ENCODE measurements around the gene RASSF5.

Gene RASSF5, protein sequence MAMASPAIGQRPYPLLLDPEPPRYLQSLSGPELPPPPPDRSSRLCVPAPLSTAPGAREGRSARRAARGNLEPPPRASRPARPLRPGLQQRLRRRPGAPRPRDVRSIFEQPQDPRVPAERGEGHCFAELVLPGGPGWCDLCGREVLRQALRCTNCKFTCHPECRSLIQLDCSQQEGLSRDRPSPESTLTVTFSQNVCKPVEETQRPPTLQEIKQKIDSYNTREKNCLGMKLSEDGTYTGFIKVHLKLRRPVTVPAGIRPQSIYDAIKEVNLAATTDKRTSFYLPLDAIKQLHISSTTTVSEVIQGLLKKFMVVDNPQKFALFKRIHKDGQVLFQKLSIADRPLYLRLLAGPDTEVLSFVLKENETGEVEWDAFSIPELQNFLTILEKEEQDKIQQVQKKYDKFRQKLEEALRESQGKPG

DNA sequence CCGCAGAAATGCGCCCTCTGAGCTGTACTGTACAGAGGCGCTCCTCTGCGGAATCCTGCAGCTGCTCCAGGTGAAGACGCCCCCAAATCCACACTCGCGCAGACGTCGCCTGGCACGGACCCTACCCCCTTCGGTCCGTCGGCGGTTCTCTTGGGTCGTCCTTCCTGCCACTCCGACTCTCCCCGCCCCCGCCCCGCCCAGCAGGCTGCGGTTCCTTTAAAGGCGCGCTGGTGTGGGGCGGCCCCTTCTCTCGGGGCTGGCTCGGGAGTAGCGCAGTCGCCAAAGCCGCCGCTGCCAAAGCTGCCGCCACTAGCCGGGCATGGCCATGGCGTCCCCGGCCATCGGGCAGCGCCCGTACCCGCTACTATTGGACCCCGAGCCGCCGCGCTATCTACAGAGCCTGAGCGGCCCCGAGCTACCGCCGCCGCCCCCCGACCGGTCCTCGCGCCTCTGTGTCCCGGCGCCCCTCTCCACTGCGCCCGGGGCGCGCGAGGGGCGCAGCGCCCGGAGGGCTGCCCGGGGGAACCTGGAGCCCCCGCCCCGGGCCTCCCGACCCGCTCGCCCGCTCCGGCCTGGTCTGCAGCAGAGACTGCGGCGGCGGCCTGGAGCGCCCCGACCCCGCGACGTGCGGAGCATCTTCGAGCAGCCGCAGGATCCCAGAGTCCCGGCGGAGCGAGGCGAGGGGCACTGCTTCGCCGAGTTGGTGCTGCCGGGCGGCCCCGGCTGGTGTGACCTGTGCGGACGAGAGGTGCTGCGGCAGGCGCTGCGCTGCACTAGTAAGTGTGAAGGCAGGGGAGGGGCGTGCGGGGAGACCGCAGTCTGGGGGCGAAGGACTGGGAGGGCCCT lies at the start of gene RASSF5:
TSS of gene RASSF5 (plus strand) at position 248 of the 846 bp plus-strand sequence. CDS start at position 320, 72 bp downstream.
- DNase-seq: no peak

DNA sequence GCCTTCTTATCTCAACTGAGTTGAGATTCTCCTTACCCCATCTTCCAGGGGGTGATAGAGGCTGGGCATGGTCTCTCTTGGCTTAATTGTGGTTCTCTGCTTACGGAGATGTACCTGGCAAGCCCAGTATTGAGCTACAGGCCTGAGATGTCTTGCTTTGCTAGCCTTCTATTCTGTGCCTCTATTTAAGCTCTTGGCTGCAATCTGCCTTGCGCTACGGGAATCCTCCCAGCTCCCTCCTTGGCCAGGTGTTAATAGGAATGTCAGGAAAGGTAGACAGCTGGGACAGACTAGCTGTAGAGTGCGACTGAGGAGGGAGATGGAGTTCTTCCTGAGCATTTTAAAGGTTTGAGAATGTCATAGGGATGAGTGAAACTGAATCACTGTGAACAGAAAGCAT lies 47.6 kb upstream of the RASSF5 start:
- DNase-seq: no peak

DNA sequence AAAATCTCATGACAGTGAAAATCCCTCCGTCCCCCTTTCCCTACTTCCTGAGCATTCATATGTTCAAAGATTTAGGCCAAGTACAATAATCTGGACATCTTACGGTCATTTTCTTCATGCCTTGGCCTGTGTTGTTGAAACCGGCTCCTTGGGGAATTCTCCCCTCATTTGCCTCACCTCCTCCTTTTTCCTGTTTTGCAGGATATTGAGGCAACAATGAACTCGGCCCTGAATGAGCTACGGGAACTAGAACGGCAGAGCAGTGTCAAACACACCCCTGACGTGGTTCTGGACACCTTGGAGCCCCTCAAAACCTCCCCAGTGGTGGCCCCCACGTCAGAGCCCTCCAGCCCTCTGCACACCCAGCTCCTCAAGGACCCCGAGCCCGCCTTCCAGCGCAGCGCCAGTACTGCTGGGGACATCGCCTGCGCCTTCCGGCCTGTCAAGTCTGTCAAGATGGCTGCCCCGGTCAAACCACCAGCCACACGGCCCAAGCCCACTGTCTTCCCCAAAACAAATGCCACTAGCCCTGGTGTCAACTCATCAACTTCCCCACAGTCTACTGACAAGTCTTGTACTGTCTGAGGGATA lies 46.4 kb upstream of the RASSF5 start:
- DNase-seq: no peak

DNA sequence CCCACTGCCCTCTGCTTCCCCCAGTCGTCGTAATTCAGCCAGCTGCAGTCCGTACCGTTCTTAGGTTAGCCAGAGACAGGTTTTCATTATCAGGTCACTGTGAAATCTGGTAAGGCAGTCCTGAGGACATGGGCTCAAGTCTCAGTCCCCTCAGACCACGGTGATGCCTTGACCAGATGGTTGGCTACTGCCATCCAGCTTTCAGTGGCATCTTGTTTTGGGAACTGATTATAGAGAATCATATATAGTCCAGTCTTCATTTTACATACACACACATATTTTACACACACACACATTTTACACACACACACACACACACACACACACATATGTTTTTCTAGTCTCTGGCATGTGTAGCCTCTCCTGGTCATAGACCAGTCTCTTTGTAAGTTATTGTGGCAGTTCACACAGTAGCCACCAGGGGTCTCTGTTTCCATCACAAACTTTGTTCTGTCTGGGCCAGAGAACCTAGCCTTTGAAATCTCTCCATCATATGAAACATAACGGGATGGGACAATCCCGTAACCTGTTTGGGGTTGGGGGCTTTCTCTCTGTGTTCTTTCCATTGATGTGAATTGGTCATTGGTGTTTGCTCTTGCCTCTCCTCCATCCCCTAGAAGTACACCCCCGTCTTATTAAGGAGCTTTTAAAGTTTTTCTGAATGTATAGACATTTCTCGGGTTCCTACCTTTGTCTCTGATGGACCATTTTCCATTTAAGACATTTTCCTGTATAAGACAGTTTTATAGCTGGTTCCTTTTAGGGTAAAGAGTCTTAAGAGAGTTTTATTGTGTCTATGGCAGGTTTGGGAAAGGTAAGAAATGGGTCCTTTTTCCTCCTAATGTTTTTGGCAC lies 45.5 kb upstream of the RASSF5 start:
- peak; percentile 32 to 47 for DNase-seq

DNA sequence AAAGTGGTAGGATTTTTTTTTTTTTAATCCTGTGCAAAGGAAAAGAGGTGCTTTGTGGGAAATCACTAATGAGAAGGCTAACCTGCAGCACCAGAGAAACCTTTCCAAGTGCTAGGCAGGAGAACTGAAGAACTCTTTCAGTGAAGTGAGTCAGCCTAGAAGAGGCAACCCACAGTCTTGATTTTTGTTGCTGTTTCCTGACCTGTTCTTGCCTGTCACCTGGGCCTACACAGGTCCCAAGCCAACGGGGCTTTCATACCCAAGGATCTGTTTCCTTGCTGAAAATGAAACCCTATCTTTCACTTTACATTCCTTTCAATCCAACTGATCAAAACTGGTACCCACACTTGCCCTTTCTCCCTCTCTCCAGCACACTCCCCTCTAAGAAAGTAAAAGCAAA lies 44.2 kb upstream of the RASSF5 start:
- no peak for DNase-seq

DNA sequence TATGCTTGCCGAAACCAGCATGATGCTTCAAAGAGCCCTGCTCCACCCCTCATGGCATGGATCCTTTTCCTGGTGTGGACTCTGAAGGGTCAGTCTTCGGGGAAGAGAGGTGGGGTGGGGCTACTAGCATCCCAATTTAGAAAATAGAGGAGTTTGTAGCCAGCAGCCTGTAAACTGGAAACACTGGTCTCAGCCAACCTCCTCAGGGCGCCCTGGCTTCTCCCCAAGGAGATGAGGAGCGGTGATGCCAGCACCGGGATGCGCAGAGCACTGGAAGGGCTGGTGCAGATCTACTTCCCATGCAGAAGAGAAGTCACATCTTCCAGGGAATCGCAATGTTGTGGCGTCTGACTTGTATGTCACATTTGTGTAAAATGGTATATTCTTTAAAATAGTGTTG lies 43.4 kb upstream of the RASSF5 start:
- DNase-seq: no peak

DNA sequence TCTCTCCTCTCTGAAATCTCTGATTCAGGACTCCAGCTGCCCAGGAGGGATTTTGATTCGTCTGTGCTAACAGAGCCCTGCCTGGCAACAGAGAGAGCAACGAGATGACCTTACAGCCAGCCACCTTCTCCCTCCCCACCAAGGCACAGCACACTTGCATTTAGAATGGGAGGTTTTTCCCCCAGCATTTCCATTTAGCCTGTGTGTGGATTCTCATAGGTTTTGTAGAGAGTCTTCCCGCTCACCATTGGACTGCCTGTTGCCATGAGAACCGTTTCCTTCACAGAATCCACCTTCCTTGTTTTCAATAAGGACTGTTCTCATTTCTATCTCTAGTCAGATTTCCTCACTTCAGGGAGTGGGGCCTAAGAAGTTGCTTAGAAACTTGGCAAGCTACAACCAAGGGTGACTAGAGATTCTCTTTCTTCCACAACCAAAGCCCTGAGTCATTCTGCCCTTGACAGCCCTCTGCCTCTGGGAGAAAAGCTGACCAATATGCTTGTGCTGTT lies 42.8 kb upstream of the RASSF5 start:
- no peak for DNase-seq

DNA sequence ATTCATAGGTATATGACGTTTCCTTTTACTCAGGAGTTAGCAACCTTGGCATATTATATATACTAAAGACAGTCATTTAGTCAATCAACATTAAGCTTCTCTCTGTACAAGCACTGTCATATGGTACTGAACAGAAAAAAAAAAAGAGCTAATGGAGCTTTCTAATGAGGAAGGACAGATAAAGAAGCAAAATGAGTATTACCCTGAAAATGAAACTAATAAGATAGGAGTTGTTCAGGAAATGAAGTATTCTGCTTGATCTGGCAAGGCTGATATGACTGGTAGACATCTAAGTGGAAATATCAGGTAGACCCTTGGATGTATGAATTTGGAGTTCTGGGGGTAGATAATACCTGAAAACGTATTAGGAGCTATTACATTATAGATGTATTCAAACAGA lies 41.4 kb upstream of the RASSF5 start:
- no peak for DNase-seq

DNA sequence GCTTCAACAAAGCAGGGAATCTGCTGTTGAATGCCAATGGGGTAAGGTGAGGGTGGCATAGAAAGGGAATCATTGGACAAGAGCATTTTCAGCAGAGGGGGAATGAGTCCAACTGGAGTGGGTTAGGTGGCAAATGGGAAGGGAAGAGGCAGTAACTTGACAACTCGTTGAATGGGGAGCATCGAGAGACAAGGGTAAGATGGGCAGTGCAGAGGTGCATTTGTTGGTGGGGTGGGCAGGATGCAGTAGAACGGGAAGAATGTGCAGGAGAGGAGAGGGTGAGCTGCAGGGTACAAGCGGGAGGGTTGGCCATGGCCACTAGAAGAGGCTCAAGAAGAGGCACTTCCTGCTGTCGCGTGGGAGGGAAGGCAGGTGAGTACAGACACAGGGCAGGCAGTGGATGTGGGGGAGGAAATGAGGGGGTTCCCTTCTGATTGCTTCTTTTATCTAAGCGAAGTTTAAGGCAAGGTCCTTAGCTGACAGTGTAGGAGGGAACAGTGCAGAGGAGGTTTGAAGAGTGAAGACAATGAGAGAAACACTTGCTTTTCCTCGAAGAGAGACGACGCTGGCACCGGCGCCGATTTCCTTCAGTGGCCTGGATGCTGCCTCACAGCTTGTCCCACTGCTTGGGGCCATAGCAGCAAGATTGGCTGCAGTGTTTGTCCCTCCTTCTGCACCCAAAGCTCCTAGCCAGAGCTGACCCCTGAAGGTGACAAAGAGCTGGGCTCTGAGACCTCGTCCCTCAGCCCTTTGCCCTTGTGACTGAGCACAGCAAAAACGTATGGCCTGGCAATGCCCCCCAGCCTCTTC lies 40.3 kb upstream of the RASSF5 start:
- DNase-seq: no peak

DNA sequence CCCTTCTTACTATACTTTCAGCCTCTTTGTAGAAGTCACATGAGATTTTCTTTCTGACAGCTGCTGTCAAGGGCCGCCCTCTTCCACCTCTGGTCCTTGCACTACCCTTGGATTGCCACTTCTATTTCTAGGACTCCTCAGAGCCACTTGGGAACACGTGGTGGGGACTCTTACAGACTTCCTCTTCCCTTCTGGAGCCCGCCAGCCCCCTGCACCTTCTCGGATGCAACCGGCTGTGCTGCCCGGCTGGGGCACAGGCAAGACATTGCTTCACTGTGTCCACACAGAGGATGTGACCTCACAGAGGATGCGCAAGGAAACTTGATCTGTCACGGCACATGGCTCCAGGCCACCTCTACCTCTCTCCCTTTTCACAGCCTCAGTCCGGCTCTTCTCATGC lies 39.4 kb upstream of the RASSF5 start:
- peak; percentile 55 to 70 for DNase-seq

DNA sequence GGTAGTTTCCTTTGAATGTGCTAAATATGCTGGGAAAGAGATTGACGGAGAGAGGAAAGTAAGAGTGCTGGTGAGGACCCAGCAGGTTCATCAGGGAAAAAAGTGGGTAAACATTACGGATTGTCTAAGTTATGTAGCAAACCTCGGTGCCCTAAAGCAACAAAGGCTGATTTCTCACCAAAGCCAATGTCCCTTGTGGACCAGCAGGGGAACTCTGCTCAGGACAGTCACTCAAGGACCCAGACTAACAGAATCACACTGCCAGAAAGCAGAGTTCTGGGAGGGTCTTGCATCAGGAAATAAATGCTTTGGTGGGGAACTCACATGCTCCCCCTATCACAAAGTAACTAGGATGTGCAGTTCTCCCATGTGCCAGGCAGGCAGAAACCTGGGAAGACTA lies 38.8 kb upstream of the RASSF5 start:
- DNase-seq: no peak

DNA sequence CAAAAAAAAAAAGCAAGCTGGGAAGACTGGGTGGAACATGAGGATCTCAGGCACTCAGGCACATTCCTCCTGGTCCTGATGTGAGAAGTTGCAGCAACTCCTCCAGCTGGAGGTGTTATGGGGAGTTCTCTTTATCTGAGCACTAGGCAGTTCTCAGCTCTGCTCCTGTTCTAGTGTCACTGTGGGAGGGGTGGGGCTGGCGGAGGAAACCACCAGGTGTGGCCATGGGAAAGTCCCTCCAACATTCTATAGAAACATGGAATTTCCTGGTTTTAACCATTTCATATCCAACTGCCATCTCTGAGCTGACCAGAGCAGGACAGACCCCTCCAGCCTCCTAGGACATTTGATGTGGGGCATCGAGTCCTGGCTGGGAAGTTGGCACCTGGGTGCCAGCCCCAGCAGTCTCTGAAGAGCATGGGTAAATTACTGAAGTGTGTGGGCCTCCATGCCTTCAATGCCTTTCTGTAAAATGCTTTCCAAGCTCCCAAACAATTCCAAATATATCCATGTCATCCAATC lies 37.9 kb upstream of the RASSF5 start:
- no peak for DNase-seq

DNA sequence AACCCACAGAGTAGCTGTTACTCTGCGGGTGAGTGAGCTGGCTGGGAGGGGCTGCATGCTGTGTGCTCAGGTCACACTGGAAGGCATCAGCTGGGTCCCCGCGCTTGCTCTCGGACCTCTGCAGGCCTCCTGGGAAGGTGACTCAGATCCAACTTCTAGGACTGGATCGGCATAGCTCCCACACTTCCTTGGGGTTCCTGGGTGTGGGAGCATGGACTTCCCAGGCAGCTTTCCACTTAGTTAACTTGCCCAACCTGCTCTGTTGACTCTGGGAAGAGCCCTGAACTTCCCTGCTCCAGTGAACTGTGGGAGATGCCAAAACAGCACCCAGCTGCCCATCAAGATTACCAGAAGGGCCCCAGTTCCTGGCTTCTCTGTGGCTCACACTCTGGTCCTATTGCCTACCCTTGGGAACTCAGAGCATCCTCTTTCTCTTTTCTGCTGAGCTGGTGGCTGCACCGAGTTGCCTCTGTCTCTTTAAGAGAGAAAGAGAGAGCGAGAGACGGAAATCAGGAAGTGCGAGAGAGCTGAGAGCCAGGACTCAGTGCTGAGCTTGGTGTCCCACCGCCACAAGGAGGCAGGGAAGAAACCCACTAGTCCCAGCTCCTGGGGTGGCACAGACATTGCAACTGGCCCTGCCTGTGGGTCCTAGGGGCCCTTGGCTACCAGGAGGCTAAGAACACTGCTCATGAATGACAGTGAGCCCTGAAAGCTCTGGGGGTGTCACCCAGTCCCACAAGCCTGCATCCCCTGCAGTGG lies 37.2 kb upstream of the RASSF5 start, which contains the start of gene IKBKE:
TSS of gene IKBKE (plus strand) at position 544 of the 759 bp plus-strand sequence. CDS start 2,752 bp downstream, outside the sequence.
- DNase-seq: peak; percentile 20 to 52

DNA sequence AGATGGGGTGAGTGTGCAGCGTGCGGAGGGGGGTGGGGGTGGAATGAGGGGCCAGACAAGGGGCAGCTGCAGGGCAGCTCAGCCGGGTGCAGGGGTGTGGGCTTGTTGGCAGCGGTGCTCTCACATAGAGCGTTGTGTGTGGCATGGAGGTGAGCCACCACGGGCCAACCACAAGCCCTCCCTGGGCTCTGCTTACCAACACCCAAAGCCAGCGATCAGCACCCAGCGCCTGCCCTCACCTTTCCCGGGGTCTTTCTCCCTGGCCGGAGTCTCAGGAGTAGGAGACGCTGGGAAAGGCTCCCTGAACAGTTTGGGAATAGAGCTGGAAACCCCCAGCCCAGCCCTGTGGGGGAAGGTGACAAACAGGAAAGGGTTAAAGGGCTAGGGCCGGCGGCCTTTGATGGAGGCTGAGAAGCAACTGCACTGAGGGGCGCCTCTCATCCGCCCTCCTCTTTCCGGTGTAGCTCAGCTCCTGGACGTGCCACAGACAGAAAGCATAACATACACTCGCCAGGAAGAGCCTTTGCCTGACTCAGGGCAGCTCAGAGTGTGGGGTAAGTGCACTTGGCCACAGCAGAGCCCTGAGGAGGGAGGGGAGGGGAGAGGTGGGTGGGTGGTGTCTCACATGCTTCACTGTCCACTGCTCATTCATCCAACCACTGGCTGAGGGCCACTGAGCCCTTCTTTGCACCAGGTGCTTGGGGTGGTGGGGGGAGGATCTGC lies 36.5 kb upstream of the RASSF5 start:
- peak; percentile 2 to 19 for DNase-seq

DNA sequence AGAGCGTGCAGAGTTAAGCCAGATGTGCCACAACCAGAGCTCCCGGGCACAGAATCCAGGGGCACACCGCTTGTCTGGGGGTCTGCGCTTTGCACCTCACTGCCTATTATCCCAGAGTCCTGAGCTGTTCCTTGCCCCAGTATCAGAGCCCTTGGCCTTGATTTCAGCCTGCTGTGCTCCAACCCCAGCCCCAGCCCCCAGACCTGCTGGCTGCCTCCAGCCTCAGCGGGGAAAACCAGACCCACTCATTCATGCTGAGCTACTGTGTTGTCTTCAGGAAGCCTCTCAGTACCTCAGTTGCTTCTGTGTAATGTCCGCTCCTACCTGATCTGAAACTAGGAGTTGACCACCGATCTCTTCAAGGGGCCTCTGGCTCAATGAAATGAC lies 35.9 kb upstream of the RASSF5 start:
- no peak for DNase-seq

DNA sequence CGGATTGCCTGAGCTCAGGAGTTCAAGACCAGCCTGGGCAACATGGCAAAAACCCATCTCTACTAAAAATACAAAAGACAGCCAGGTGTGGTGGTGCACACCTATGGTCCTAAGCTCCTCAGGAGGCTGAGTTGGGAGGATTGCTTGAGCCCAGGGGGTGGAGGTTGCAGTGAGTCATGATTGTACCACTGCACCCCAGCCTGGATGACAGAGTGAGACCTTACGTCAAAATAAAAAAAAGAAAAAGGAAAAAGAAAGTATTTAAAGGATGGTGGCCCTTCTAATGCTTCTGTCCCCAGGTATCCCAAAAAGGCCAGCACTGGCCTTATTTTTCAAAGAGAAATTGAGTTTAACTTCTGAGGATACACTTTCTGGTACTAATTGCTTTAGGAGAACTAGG lies 35.3 kb upstream of the RASSF5 start:
- DNase-seq: no peak

DNA sequence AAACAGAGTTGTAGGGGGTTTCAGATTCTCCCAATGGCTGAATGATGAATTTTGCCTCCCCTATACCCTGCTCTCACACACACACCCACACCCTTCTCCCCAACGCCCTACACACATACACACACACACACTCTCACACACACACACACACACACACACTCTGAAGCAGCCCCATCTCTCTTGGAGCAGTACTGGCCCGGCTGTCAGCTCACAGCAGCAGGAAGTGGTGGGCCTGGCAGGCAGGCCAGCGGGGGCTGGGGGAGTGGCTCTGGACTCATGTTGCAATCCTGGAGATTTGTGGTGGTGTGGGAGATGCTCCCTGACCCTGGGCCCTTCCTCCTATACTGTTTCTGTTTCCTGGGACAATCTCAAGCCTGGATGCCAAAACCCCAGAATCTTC lies 34.9 kb upstream of the RASSF5 start:
- no peak for DNase-seq

DNA sequence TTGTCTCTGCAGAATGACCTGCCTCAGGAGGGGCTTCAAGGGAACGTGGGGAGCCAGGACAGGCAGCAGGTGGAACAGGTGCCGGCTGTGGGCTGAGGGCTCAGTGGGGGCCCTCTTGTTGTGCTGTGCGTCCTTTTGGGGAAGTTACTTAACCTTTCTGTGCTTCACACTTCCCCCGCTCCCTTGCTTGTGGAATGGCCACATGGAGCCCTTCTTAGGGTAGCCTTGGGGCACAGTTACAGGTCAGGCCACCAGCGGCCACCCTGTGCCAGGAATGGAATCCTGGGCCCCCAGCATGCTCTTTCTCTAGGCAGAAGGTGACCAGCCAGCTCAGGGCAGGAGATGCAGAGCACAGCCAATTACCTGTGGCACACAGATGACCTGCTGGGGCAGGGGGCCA lies 34.4 kb upstream of the RASSF5 start:
- DNase-seq: no peak

DNA sequence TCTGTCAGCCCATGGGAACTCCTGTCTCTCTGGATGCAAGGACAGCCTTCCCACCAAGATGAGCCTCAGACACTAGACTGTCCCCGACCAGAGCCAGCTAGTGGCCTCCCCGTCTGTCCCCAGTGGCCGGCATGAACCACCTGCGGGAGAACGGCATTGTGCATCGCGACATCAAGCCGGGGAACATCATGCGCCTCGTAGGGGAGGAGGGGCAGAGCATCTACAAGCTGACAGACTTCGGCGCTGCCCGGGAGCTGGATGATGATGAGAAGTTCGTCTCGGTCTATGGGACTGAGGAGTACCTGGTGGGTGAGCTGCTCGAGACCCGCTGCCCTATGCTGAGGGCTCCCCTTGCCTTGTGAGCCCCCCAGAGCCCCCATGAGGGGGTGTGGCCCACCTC lies 31.3 kb upstream of the RASSF5 start:
- DNase-seq: no peak

DNA sequence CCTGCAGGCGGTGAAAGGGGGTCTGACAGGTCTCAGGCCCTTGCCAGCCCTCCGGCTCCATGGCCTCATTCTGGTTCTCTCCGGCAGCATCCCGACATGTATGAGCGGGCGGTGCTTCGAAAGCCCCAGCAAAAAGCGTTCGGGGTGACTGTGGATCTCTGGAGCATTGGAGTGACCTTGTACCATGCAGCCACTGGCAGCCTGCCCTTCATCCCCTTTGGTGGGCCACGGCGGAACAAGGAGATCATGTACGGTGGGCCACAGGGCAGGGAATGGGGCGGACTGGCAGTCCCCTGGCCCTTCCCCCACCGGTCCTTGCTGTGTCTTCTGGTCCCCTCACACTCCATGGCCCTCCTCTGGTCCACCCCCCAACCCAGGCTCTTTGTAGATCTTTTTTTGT lies 30.7 kb upstream of the RASSF5 start:
- DNase-seq: no peak

Measured in SHP77 (cell line).